ENCODE measurements around the gene CERS3. TPM values are rescaled to one million over a fixed set of nuclear protein-coding genes. Genes with fewer than 3 reads are reported as not detected.

The CERS3 gene
- total and polyA plus RNA-seq, 2 of the 4 experiments (the other 2 are of a cell fraction): not detected

GRCh38 chr15:100559330-100559729, 30.6 kb upstream of the CERS3 start:
- DNase-seq: peak; percentile 81

More at GRCh38 chr15:100559330-100559729, 30.6 kb upstream of the CERS3 start:
- H3K27ac ChIP-seq (ENCODE audit: insufficient read depth, low read length): no peak overlapping the region
- WGBS, 2 experiments (ENCODE audit: extremely low coverage in 2 of 2, insufficient read length in 1 of 2): no CpG with 5 or more reads among the region's 2 CpGs
- H4K91ac ChIP-seq (ENCODE audit: insufficient read depth, low read depth, low read length): no peak overlapping the region
- POLR2A ChIA-PET (ENCODE audit: unreplicated experiment): no interaction called here
- H2BK5ac ChIP-seq (ENCODE audit: low read depth, low read length, poor library complexity, severe bottlenecking): no peak overlapping the region
- no peak overlapping the region for H3K56ac ChIP-seq (ENCODE audit: extremely low read depth, insufficient read depth, low read length)
- H3K4ac ChIP-seq (ENCODE audit: low read depth, low read length): no peak overlapping the region
- TF ChIP-seq RAD21 (IDR thresholded peaks at IDR 0.05; ENCODE audit: low read length) (no peak), RCOR1 (IDR thresholded peaks at IDR 0.05; ENCODE audit: insufficient replicate concordance, low read length) (no peak), CEBPB (IDR thresholded peaks at IDR 0.05; ENCODE audit: low read depth, low read length) (peak; percentile 58), CTCF (conservative IDR thresholded peaks at IDR 0.05; ENCODE audit: low read depth, low read length) (no peak)
- no peaks in the 10 kb centered on the region for H3K36me3 ChIP-seq (ENCODE audit: control insufficient read depth, insufficient read depth, low read length)
- dilution Hi-C loops (cut with HindIII; ENCODE audit: low sequenced_read_pairs, unreplicated experiment): no loop called here
- no TSS peak for BruUV-seq (replicated peaks)
- no peak overlapping the region for H3K9ac ChIP-seq (ENCODE audit: low read depth, low read length)
- H2AK5ac ChIP-seq (ENCODE audit: low read depth, low read length): no peak overlapping the region
- H4K5ac ChIP-seq (ENCODE audit: low read depth, low read length): no peak overlapping the region
- H3K4me2 ChIP-seq (ENCODE audit: low read depth, low read length): no peak overlapping the region
- no peak overlapping the region for H3K18ac ChIP-seq (ENCODE audit: low read depth, low read length)
- H4K8ac ChIP-seq (ENCODE audit: low read depth in 2 of 2, low read length in 2 of 2): no peak overlapping the region
- no peak overlapping the region for H2AK9ac ChIP-seq (replicated peaks; ENCODE audit: low read depth, low read length, poor library complexity)
- no peaks in the 10 kb centered on the region for H3K9me1 ChIP-seq (ENCODE audit: insufficient read depth, low read length)
- H3K27me3 ChIP-seq (ENCODE audit: control insufficient read depth, insufficient read depth, low read length): no peaks in the 10 kb centered on the region
- H2BK120ac ChIP-seq (ENCODE audit: low read depth, low read length): no peak overlapping the region
- H3K4me1 ChIP-seq (ENCODE audit: control insufficient read depth, insufficient read depth, low read length): no peaks in the 10 kb centered on the region
- H3K79me1 ChIP-seq (ENCODE audit: low read depth in 1 of 2, low read length in 2 of 2): no peaks in the 10 kb centered on the region
- no peaks in the 10 kb centered on the region for H4K20me1 ChIP-seq (ENCODE audit: insufficient read depth, low read length)
- H3K23ac ChIP-seq (ENCODE audit: low read depth, low read length): no peak overlapping the region
- intact Hi-C loops (cut with micrococcal nuclease): no loop called here
- no peak overlapping the region for H2BK20ac ChIP-seq (ENCODE audit: low read depth, low read length)
- no peak overlapping the region for H2AFZ ChIP-seq (replicated peaks; ENCODE audit: low read length, poor library complexity)
- 0 out of 2 replicates have a peak, but pooled peaks cover 1% of the 10 kb centered on the region for H3K9me3 ChIP-seq (ENCODE audit: control insufficient read depth, insufficient read depth, low read length)
- ATAC-seq (ENCODE audit: low read depth): peak; percentile 98
- H2BK15ac ChIP-seq (ENCODE audit: low read depth, low read length): no peak overlapping the region
- H3K4me3 ChIP-seq (ENCODE audit: insufficient read depth, low read depth, low read length): no peak overlapping the region
- in situ Hi-C loops (cut with MboI; ENCODE audit: low sequenced_read_pairs): no loop called here
- H3K14ac ChIP-seq (replicated peaks; ENCODE audit: low read depth, low read length): no peak overlapping the region
- CTCF ChIA-PET: no interaction called here
